HG02938 (cell line): Measurements from ENCODE around the gene STRIP1.

Experiments
- ATAC-seq: cut with Tn5 transposase; IDR thresholded peaks from one replicate; pipeline ENCODE4 v1.9.1; 2021; ENCODE audit warnings: mild to moderate bottlenecking, moderate library complexity; ENCODE audit not compliant: unreplicated experiment

STRIP1 gene, protein sequence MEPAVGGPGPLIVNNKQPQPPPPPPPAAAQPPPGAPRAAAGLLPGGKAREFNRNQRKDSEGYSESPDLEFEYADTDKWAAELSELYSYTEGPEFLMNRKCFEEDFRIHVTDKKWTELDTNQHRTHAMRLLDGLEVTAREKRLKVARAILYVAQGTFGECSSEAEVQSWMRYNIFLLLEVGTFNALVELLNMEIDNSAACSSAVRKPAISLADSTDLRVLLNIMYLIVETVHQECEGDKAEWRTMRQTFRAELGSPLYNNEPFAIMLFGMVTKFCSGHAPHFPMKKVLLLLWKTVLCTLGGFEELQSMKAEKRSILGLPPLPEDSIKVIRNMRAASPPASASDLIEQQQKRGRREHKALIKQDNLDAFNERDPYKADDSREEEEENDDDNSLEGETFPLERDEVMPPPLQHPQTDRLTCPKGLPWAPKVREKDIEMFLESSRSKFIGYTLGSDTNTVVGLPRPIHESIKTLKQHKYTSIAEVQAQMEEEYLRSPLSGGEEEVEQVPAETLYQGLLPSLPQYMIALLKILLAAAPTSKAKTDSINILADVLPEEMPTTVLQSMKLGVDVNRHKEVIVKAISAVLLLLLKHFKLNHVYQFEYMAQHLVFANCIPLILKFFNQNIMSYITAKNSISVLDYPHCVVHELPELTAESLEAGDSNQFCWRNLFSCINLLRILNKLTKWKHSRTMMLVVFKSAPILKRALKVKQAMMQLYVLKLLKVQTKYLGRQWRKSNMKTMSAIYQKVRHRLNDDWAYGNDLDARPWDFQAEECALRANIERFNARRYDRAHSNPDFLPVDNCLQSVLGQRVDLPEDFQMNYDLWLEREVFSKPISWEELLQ

DNA sequence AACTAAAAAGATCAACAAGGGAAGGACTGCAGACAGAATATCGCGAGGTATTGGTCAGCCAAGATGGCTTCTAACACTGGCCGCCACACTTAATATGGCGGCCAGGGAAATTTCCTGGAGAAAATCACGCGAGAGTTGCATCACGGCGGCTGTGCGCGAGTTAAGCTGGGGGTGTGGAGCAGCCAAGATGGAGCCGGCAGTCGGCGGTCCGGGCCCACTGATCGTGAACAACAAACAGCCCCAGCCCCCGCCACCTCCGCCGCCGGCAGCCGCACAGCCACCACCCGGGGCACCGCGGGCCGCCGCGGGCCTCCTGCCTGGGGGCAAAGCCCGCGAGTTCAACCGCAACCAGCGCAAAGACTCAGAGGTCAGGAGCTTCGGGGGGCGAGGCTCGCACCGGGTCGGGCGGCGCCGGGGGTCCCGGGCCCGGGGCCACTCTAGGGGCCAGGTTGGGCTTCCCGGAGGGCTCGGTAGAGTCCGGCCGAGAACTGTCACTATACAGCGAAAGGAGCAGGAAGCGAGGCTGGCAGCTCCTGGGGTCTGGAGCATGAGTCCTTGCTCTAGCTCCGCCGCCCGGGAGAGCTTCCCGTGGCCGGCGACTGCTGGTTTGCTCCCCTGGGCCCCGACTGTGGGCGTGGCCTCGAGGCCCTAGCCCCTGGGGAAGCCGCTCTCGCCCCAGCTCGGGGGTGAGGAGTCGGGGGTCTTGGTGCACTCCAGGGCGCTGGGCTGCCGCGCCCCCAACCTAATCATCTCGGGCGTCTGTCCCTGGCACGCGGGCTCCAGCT is at the start of gene STRIP1:
Gene STRIP1 (plus strand): TSS at position 174 of the 785 bp plus-strand sequence. CDS start 14 bp downstream, at position 188.
- ATAC-seq: peak; percentile 79

DNA sequence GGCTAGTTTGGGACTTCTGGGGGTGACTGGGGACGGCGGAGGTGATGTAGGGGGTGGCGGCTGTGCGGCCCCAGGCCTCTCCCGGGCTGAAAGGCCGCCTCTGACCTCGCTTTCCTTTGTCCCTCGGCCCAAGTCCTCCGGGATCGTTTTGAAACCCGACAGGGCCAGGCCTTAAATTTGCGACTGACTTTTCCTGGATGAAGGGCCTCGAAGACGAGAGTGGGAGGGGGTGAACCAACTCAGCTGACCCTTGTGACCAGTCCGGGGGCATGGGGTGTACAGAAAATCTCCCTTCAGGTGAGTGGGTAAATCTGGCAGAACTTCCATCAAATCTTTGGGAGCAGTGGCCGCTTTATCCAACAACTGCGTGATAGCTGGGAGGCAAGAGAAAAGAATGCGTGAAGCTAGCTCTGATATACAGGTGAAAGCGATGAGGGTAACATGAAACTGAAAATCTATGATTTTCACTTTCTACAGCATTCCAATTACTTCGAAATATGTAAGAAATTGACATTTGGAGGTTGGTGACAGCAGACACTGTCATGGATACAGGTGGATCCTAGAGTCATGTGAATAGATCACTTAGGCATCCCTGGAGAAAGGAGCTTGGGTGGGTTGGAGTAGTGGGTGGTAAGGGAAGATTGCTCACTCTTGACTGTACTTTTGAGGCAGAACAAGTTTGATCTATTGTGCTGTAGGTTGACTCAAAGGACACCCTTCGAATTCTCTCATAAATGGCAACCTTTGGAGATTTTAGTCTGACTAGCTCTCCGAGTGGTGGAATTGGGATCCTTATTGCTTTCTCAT is 49.0 kb upstream of the STRIP1 start:
- ATAC-seq: no peak

DNA sequence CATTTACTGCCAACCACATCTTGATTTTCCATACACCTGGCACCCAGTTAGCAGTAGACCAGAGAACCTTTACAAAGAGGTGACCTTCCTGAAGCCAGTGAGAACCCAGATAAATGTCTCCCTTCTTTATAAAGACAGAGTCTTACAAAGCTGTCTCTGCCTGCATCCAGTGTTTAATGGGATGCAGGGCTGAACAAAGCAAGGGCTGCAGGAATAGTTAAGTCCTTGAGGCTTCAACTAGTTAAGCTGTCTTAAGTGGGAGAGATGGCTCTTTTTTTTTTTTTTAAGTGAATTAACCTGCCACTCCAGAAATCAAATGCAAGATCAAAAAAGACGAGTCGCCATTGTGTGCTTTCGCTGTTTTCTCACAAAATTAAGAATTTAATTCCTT is 48.4 kb upstream of the STRIP1 start:
- no peak for ATAC-seq

DNA sequence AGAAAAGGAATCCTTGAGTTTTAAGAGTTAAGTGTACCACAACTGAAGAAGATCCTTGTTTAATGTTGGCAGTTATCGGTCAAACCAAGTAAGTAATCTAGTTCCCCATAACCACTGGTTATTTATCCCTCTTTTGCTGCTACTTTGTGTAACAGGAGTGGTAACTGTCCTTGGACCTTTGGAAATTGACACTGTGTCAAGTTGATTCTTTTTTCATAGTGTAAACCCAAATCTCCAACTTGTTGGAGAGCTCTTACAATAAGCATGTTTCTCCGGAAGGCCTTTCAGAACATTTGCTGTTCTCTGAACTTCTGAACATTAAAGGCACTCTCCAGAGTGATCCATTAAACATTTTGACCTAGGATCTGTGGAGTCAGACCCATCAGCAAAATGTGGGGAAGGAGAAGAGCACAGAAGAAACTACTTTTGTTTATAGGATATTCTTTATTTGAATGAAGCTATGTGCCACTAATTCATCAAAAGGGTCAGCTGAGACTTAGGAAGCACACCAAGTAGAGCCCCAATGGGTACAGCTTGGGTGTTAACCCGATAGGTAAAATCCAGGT is 46.0 kb upstream of the STRIP1 start:
- ATAC-seq: no peak

DNA sequence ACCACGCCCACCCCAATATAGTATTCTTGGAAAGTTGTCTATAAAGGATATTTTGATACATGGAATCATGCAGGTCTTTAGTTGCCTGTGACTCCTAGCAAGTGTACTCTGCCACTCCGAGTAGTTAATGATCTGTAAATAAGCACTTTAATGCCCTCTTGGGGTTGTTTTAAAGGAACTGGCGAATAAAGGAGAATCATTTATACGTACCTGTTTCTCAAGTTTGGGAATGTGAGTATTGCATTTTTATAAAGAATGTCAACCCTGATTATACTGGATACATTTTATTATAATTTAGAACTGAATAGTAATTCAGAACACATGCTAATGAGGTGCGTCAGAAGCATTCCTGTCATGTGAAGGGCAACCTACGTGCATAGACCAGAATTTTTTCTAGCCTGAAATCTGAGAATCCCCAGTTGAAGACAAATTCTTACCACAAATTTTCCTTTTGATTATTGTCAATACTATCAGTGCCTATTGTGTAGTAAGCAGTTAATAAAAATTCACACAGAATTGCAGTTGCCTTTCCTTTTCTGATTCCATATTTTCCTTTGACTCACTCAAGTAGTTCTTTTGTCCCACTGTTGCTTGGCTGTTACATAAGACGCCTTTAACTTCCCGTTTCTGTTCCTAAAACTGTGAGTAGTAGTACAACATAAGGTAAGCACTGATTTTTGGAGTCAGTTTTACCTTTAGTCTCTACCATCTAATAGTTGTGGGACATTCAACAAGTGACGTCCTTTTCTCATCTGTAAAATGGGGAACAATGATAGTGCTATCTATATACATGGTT is 44.7 kb upstream of the STRIP1 start:
- no peak for ATAC-seq

DNA sequence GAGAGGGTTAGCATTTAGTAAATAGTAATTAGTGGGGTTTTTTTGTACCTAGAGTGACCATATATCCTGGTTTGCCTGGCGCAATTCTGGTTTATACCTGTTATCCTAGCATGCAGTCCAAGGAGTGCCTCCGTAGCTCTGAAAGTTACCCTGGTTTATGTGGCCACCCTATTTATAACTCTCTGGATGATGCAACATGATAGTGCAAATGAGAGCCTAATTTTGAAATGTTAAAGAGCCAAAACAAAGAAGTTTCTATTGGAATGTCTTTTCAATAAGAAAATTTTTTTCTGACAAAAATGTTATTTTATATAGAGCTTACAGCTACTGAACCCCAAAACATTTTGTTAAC is 44.1 kb upstream of the STRIP1 start:
- no peak for ATAC-seq

DNA sequence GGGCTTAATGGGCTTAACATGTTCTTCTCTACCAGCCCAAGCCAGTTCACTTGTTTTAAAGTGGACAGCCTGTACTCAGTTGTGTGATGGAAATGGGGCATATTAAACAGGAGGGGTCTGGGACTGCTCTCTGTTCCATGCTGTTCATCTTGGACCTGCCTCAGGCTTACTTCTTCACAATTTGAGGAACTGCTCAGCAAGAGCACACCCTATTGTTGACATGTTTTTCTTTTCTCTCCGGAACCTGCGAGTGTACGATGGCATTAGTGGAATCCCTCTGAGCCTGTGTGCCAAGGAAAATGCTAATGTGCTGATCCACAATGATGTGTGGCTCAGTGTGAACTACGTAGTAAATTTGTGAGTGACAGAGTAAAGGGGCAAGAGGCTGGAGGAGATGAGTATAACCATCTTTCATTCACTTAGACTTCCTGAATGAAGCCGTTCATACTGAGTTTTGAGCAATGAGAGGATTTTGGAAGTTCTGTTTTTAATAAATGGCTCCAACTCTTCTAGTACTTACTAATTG is 43.0 kb upstream of the STRIP1 start:
- no peak for ATAC-seq

DNA sequence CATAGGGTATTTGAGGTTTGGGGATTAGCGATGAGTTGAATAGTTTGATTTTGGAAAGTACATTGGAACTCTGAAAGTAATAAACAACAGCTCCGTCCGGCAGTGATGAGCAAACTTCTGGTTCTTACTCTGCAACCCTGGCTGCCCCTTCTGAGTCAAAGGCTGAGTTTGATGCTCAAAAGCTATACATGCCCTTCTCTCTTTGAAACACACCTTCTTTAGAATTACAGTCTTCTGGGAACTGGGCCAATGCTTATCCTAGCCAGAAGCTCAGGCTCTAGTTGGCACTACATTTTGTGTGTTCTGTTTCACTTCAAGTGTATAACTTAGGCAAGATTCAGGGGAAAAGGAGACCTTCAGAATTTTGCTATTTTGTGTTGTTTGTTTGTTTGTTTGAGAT is 40.5 kb upstream of the STRIP1 start:
- no peak for ATAC-seq

DNA sequence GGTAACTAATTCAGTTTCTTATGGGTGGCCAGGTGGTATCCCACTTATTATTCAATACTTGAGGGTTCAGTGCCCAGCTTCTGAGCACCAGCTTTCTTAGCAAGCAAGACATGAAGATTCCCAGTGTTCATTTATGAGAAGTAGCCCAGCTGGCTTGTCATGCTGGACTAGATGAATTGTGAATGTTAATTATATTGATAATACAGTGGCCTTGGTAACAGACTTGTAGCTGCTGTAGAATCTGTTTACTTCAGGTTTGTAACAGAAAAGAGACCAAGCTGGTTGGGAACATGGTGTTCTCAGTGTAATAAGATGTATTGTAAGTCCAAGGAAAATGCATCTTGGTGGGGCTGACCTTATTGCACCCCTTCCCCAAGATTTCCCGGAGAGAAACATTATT is 39.8 kb upstream of the STRIP1 start:
- no peak for ATAC-seq

DNA sequence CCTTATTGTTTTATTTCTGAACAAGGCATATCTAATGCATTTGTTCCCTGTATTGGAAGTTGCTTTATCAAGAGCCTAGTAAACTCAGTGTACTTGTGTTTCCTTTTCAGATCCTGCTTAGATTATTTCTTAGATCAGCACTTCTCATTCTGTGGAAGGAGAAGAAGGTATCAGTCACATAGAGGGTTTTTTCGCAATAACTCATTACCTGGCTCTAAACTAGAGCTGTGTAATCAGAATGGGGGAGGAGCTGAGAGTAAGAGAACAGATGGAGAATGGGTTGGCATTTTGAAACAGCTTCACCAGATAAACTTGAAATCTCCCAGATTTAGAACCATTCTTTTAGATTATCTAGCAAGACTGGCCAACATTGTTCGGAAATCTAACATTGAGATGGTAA is 38.9 kb upstream of the STRIP1 start:
- ATAC-seq: no peak

DNA sequence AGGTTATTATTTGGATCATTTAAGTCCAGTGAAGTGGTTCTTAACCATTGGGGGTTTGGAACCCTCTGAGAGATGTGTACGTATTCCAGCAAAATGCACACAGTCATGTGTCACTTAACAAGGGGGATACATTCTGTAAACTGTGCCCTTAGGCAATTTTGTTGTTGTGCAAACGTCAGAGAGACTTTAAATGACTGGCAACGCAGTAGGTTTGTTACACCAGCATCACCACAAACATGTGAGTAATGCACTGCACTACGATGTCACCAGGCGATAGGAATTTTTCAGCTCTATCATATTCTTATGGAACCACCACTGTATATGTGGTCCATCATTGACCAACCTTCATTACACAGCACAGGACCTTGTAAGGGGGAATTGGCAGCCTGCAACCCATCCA is 37.9 kb upstream of the STRIP1 start:
- no peak for ATAC-seq

DNA sequence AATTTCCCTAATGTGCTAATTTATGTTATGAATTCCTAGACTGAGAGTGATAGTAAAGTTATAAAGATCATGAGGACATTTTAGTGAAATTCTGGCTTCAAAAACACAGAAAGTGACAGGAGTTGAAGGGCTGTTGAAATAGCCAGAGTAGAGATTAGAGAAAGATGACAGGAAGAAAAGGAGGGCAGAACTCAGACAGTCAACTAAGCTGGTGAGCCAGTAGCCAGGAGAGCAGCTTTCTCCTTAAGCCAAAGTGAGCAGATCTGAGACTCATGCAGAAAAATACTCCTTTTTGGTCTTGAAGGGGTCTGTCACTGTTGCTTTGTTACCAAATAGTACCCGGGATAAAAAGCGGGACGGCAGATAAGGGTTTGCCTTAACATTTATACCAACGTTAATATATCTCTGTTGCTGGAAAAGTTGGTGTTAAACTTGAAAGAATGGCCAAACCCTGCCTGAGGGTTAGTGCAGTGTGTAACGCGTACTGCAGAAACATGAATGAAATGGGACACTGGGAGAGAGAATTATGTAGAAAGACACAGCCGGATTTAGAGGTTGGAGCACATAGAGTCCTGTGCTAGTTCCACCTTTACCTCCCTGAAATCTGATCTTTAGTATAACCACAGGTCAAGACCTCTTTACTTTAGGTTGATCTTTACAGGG is 37.1 kb upstream of the STRIP1 start:
- ATAC-seq: no peak

DNA sequence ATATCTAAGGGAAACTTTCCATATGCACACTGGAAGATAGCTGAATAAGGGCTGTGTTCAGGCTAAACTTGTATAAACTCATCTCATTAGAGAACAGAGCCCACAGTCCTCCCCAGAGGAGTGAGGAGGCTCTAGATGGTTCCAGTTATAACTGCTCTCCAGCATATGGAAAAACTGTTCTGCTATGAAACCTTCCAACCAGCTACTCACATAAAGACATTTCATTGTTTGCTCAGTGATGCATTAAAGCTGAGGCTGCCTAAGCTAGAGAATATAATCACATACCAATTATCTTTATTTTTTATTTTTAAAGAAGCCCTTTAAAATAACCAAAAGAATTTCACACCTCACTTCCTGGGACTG is 36.6 kb upstream of the STRIP1 start:
- ATAC-seq: no peak

DNA sequence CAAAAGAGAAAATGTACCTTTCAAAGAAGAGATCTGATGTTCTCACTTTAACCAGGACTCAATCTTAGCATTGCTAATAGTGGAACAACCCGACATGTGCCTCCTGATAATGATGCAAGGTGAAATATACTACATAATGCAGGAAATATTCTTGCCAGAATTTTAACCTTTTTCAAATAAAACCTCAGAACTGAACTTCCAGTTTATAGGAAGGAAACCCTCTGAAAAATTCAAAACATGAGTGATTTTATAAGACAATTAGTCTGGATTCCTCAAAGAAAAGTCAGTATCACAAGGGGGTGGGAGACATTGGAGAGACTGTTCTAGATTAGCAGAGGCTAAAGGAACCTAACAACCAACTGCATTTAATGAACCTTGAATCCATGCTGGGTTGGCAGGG is 31.7 kb upstream of the STRIP1 start:
- ATAC-seq: no peak

DNA sequence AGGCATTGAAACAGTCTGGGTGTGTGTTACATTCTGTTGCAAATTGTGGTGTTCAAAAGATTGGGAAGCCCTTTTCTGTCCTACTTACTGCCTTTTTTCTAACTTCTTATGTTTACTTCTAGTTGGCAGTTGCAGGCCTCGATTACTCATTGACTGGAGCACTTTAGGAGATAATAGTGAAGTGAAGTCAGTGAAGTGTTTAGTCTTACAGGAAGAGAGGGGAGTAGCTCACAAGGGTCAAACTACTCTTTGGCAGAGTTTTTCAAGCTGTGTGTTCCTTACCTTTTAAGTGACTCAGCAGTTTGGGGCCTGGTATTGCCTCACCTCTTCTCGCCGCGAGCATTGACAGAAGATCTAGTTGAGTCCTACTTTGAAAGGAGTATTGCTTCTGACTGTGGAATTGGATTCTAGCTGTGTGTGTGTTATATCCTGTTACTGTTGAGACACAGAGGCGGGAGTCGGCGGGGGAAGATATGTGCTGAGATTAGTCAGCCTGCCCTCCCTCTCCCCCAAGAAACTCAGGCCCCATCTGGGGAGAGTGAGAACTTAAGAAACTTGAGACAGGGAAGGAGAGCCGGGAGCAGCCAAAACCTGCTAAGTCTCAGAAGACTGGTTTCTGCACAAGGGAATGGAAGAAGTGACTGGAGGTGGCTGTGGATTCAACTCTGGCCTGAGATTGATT is 30.5 kb upstream of the STRIP1 start:
- peak; percentile 80 for ATAC-seq

DNA sequence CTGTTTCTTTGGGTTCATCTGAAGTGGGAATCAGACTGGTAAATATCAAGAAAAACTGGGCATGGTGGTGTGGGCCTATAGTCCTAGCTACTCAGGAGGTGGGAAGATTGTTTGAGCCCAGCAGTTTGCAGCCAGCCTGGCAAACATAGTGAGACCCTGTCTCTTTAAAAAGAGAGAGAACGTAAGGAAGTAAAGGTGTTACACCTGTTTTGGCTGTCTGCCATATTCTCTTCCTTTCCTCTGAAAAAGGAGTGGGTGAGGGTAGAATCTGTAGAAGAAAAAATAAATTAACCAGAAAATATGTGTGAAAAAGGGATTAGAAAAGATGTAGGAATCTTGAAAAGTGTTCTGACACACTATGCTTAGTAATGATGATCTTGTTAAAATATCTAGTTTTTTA is 29.8 kb upstream of the STRIP1 start:
- ATAC-seq: no peak

DNA sequence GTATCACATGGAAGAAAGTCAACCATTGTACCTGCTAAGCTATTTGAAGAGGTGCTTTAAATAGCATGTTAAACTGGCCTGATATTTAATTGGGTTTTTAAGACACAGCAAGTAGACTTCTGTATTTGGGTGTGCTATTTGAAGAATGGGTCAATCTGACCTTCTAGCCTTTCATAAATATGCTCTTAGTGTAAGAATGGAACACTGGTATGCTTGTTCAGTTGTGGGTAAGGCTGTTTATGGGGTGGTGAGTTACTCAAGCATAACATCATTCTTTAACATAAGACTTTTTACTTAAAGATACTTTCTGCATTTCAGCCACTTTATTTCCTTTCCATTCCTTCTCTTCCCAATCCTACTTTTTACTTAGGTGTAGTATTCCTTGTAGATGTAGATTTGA is 28.5 kb upstream of the STRIP1 start:
- no peak for ATAC-seq

DNA sequence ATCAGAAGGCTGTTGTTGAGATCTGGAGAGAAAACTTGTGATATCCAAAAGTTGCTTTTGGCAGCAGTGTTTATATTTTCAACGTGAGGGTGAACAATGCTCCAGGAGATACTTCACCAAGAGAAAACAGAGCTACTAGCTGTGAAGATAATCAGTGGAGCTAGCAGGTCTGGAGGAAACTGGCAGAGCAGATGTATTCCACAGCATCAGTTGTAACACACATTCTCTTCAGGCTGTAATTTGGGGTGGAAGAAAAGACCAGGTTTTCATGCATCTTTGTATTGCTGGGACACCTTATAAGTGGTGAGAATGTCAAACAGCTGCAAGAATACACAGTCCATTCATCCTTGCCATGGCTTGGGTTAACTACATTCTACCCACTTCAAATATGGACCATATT is 27.9 kb upstream of the STRIP1 start:
- no peak for ATAC-seq
